HCEC 1CT (cell line): ENCODE data around the gene ELOA2.
"Not testable (repeated sequence)": the region's sequence is repeated elsewhere in the genome, so short reads cannot be mapped to it uniquely, and the experiment has no call there.

Experiments
- DNase-seq: peaks from one replicate; pipeline ENCODE4 v3.0.0-alpha.2; 2017

The ELOA2 gene

GRCh38 chr18:47019870-47020269, 15.6 kb downstream of the ELOA2 start:
- not testable (repeated sequence) for DNase-seq
